H9 (cell line): ENCODE measurements around the gene PRKCB. TPM values are rescaled to one million over a fixed set of nuclear protein-coding genes. Genes with fewer than 3 reads are reported as not detected.

Source experiments
- DNase-seq: peaks from one replicate; pipeline ENCODE4 v3.0.0-alpha.2; 2017
- H2AFZ ChIP-seq: one replicate; pipeline ENCODE4 v1.6.1; 2013; ENCODE audit warnings: mild to moderate bottlenecking, low read length, control low read depth, moderate library complexity
- H2AK5ac ChIP-seq: 2 replicates; pipeline ENCODE4 v1.6.1; 2013; ENCODE audit warnings: low read length, control low read depth, mixed read lengths; ENCODE audit not compliant: insufficient read length
- H2BK120ac ChIP-seq: one replicate; pipeline ENCODE4 v1.6.1; 2013; ENCODE audit warnings: low read depth, mild to moderate bottlenecking, low read length, control low read depth, inconsistent platforms; ENCODE audit not compliant: poor library complexity, severe bottlenecking
- H2BK12ac ChIP-seq: 2 replicates; pipeline ENCODE4 v1.6.1; 2013; ENCODE audit warnings: low read length, control low read depth, mixed read lengths, low read depth; ENCODE audit not compliant: insufficient read length
- H2BK15ac ChIP-seq: 2 replicates; pipeline ENCODE4 v1.6.1; 2013; ENCODE audit warnings: low read depth, low read length, control low read depth
- H2BK20ac ChIP-seq: one replicate; pipeline ENCODE4 v1.6.1; 2013; ENCODE audit warnings: low read depth, mild to moderate bottlenecking, low read length, control low read depth, inconsistent platforms; ENCODE audit not compliant: poor library complexity, severe bottlenecking
- H2BK5ac ChIP-seq: 2 replicates; pipeline ENCODE4 v1.6.1; 2013; ENCODE audit warnings: low read length, control low read depth, mixed read lengths; ENCODE audit not compliant: insufficient read length
- H3K14ac ChIP-seq: 2 replicates; pipeline ENCODE4 v1.6.1; 2013; ENCODE audit warnings: low read length, control low read depth; ENCODE audit not compliant: insufficient read depth
- H3K18ac ChIP-seq: 2 replicates; pipeline ENCODE4 v1.6.1; 2013; ENCODE audit warnings: low read depth, mild to moderate bottlenecking, mixed read lengths, low read length, control low read depth; ENCODE audit not compliant: insufficient read length
- H3K23ac ChIP-seq: 2 replicates; pipeline ENCODE4 v1.6.1; 2013; ENCODE audit warnings: low read length, control low read depth, mixed read lengths, low read depth; ENCODE audit not compliant: insufficient read length
- H3K23me2 ChIP-seq: 2 replicates; pipeline ENCODE4 v1.6.1; 2013; ENCODE audit warnings: low read depth, mild to moderate bottlenecking, mixed read lengths, low read length, control low read depth; ENCODE audit not compliant: insufficient read length, poor library complexity, severe bottlenecking
- H3K27ac ChIP-seq: 2 replicates; pipeline ENCODE4 v1.5.1; 2013; ENCODE audit warnings: low read length, control low read depth, mixed read lengths, low read depth; ENCODE audit not compliant: insufficient read length
- H3K27me3 ChIP-seq: 2 replicates; pipeline ENCODE4 v1.6.1; 2013; ENCODE audit warnings: low read length, control low read depth, inconsistent platforms; ENCODE audit not compliant: insufficient read depth
- H3K4ac ChIP-seq: 2 replicates; pipeline ENCODE4 v1.6.1; 2013; ENCODE audit warnings: low read depth, mild to moderate bottlenecking, control low read depth, inconsistent platforms, low read length, moderate library complexity
- H3K4me1 ChIP-seq: 2 replicates; pipeline ENCODE4 v1.6.1; 2013; ENCODE audit warnings: low read length, control low read depth, inconsistent platforms; ENCODE audit not compliant: insufficient read depth
- H3K4me2 ChIP-seq: 2 replicates; pipeline ENCODE4 v1.6.1; 2013; ENCODE audit warnings: low read length, control low read depth, mixed read lengths; ENCODE audit not compliant: insufficient read length, insufficient read depth
- H3K56ac ChIP-seq: 2 replicates; pipeline ENCODE4 v1.6.1; 2013; ENCODE audit warnings: low read depth, mild to moderate bottlenecking, mixed read lengths, low read length, control low read depth; ENCODE audit not compliant: insufficient read length
- H3K79me1 ChIP-seq: 2 replicates; pipeline ENCODE4 v1.6.1; 2013; ENCODE audit warnings: low read depth, mild to moderate bottlenecking, moderate library complexity, low read length, control low read depth, inconsistent platforms; ENCODE audit not compliant: insufficient read depth, poor library complexity, severe bottlenecking
- H3K79me2 ChIP-seq: 2 replicates; pipeline ENCODE4 v1.6.1; 2013; ENCODE audit warnings: low read length, control low read depth, inconsistent platforms; ENCODE audit not compliant: insufficient read depth
- H3K9ac ChIP-seq: 2 replicates; pipeline ENCODE4 v1.6.1; 2013; ENCODE audit warnings: low read length, control low read depth, mixed read lengths; ENCODE audit not compliant: insufficient read length; ENCODE audit errors: extremely low read depth
- H3K9me3 ChIP-seq: one replicate; pipeline ENCODE4 v1.6.1; 2013; ENCODE audit warnings: low read depth, low read length, inconsistent platforms; ENCODE audit not compliant: control insufficient read depth
- H3T11ph ChIP-seq: one replicate; pipeline ENCODE4 v1.6.1; 2013; ENCODE audit warnings: mild to moderate bottlenecking, low read length, control low read depth, inconsistent platforms
- H4K20me1 ChIP-seq: one replicate; pipeline ENCODE4 v1.6.1; 2013; ENCODE audit not compliant: control insufficient read depth, insufficient read length, insufficient read depth
- H4K5ac ChIP-seq: 2 replicates; pipeline ENCODE4 v1.6.1; 2013; ENCODE audit warnings: low read depth, mild to moderate bottlenecking, mixed read lengths, low read length, control low read depth; ENCODE audit not compliant: insufficient read length
- H4K8ac ChIP-seq: replicated peaks from 2 replicates; pipeline ENCODE4 v1.6.1; 2013; ENCODE audit warnings: low read length, control low read depth, mixed read lengths, low read depth; ENCODE audit not compliant: insufficient read length
- H4K91ac ChIP-seq: 2 replicates; pipeline ENCODE4 v1.6.1; 2013; ENCODE audit warnings: low read depth, mild to moderate bottlenecking, moderate library complexity, mixed read lengths, low read length, control low read depth; ENCODE audit not compliant: insufficient read length
- H3K27ac Mint-ChIP-seq, 3 experiments: 2 replicates in 2 of 3; 3 replicates in 1 of 3; pipeline ENCODE4 v1.8.0; 2020 to 2021; ENCODE audit warnings: mixed read lengths in 3 of 3, mild to moderate bottlenecking in 1 of 3, moderate library complexity in 1 of 3
- H3K27me3 Mint-ChIP-seq: 2 replicates; pipeline ENCODE4 v1.8.0; 2021; ENCODE audit warnings: low read depth, mild to moderate bottlenecking, moderate library complexity, mixed read lengths
- H3K36me3 Mint-ChIP-seq, 3 experiments: 2 replicates in 2 of 3; 3 replicates in 1 of 3; pipeline ENCODE4 v1.8.0; 2020 to 2021; ENCODE audit warnings: low read depth in 3 of 3, mixed read lengths in 3 of 3; ENCODE audit not compliant: insufficient read depth in 1 of 3
- H3K4me1 Mint-ChIP-seq, 2 experiments: 2 replicates each; pipeline ENCODE4 v1.8.0; 2020; ENCODE audit warnings: mixed read lengths in 2 of 2
- H3K4me3 Mint-ChIP-seq, 2 experiments: 2 replicates in 1 of 2; 3 replicates in 1 of 2; pipeline ENCODE4 v1.8.0; 2020 to 2021; ENCODE audit warnings: mild to moderate bottlenecking in 2 of 2, mixed read lengths in 2 of 2, moderate library complexity in 1 of 2
- H3K9me3 Mint-ChIP-seq, 2 experiments: 2 replicates in 1 of 2; 3 replicates in 1 of 2; pipeline ENCODE4 v1.8.0; 2020; ENCODE audit warnings: mild to moderate bottlenecking in 2 of 2, mixed read lengths in 2 of 2, moderate library complexity in 1 of 2
- WGBS: extraction: QIAGEN DNeasy Blood & Tissue Kit; methylation state at CpG from one replicate; pipeline ENCODE4 v1.1.7; 2013; ENCODE audit warnings: missing lambda C conversion rate, low lambda C conversion rate, mixed read lengths; ENCODE audit not compliant: insufficient read length; ENCODE audit errors: extremely low coverage; 5-methylcytosine and 5-hydroxymethylcytosine counted together
- total RNA-seq: library from RNA; stranded (reverse); gene quantifications from 2 replicates; pipeline ENCODE4 v1.2.1, GENCODE V29; 2021
- TF ChIP-seq, protein P1 (sequence below): fragments of 200-600 bp; sonication (generic); conservative IDR thresholded peaks from 3 replicates; pipeline ENCODE4 v1.8.0; 2021; ENCODE audit warnings: antibody characterized with exemption, mild to moderate bottlenecking

PRKCB gene
- total RNA-seq, 1 experiment from 2014 or later = 7.0 TPM

DNA sequence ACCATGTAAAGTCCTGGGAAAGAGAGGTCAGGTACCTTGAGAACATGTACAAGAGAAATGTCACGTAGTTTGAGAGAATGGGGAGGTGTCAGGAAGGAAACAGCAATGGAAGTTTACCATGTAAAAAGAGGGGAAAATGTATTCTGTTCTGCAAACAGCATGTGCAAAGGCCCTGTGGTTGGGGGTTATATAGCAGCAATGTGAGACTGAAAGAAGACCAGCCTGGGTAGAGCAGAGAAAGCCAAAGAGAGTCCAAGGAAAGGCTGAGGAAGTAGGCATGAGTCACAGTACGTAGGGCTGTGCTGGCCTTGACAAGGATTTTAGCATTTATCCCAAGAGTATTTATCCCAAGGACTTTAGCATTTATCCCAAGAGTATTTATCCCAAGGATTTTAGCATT is 279.1 kb downstream of the PRKCB start:
- Mint-ChIP-seq H3K27ac (no peak overlapping the region), H3K27me3 (no peaks in the 10 kb centered on the region), H3K4me1 (peaks cover 44 to 50% of the 10 kb centered on the region in 2 experiments), H3K4me3 (no peak overlapping the region), H3K9me3 (peaks cover 3 to 4% of the 10 kb centered on the region in 2 experiments; a peak in 2 of 5 replicates), H3K36me3 (peaks cover 0 to 4% (median 2%) of the 10 kb centered on the region in 3 experiments; a peak in 2 of 7 replicates)
- H2BK20ac ChIP-seq = no peak overlapping the region
- H3K4me1 ChIP-seq = peaks cover 15% of the 10 kb centered on the region
- TF ChIP-seq, protein P1, sequence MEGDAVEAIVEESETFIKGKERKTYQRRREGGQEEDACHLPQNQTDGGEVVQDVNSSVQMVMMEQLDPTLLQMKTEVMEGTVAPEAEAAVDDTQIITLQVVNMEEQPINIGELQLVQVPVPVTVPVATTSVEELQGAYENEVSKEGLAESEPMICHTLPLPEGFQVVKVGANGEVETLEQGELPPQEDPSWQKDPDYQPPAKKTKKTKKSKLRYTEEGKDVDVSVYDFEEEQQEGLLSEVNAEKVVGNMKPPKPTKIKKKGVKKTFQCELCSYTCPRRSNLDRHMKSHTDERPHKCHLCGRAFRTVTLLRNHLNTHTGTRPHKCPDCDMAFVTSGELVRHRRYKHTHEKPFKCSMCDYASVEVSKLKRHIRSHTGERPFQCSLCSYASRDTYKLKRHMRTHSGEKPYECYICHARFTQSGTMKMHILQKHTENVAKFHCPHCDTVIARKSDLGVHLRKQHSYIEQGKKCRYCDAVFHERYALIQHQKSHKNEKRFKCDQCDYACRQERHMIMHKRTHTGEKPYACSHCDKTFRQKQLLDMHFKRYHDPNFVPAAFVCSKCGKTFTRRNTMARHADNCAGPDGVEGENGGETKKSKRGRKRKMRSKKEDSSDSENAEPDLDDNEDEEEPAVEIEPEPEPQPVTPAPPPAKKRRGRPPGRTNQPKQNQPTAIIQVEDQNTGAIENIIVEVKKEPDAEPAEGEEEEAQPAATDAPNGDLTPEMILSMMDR = no peak
- no peaks in the 10 kb centered on the region for H3K27me3 ChIP-seq
- no peak overlapping the region for H3K56ac ChIP-seq
- H3K18ac ChIP-seq = no peak overlapping the region
- H3K14ac ChIP-seq = no peak overlapping the region
- no peak overlapping the region for H3K23ac ChIP-seq
- H3T11ph ChIP-seq = no peak overlapping the region
- no peak overlapping the region for H3K4ac ChIP-seq
- H4K20me1 ChIP-seq = no peaks in the 10 kb centered on the region
- H3K9me3 ChIP-seq = no peaks in the 10 kb centered on the region
- DNase-seq = no peak
- no peak overlapping the region for H2BK5ac ChIP-seq
- H2AK5ac ChIP-seq = no peak overlapping the region
- no CpG with 5 or more reads among the region's 2 CpGs for WGBS
- H2BK120ac ChIP-seq = no peak overlapping the region
- no peak overlapping the region for H2BK15ac ChIP-seq
- H2AFZ ChIP-seq = no peak overlapping the region
- H3K27ac ChIP-seq = no peak overlapping the region
- no peak overlapping the region for H4K5ac ChIP-seq
- no peak overlapping the region for H3K9ac ChIP-seq
- no peak overlapping the region for H4K91ac ChIP-seq
- no peak overlapping the region for H3K4me2 ChIP-seq
- no peaks in the 10 kb centered on the region for H3K23me2 ChIP-seq
- H3K79me1 ChIP-seq = no peaks in the 10 kb centered on the region
- no peak overlapping the region for H4K8ac ChIP-seq
- H2BK12ac ChIP-seq = no peak overlapping the region
- H3K79me2 ChIP-seq = no peaks in the 10 kb centered on the region
